ENCODE measurements around the gene TMEM196.

Gene TMEM196

DNA sequence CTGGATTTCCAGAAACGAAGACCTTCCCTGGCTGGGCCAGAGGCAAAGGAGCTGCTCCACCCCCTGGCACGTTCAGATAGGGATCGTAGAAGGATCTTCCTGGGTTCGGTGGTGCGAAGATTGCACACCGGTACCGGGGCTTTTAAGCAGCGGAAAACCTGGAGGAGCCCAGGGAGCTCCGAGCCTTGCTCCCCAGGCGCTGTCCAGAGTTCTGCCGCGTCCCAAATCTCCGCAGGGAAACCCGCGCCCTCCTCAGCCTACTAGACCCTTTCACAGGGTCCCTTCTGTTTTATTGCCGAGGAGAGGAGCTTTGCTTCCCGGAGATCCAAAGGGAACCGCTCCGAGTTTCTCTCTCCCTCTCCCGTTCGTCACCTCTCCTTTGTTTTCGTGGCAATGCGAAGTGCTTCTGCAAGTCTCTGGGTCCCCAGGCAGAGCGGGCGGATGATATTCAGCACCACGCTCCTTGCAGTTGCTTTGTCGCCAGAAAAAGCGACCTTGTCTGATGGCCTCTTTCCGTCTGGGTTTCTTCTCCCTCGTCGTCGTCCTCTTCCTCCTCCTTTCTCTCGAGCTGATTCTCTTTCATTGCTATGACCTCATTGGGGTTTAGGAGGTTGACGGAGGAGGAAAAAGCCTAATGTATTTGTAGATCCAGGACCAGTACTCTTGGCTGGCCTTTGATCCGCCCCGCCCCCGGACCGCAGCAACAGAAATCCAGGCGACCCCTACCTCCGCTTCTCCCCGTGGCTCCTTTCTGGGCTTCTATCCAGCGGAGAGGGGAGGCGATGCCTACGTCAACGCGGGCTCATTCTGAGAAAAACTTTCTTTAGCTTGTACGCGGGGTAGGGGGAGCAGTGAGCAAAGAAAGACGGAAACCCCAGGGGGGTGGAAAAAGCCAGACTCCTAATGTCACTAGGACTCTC lies at the start of gene TMEM196:
Gene TMEM196, minus strand, starts transcription at position 777 of the 920 bp plus-strand sequence. CDS start 921 bp downstream, outside the sequence.
- DNase-seq (ENCODE audit: low read depth in 2 of 2, low spot score in 1 of 2), result no peak

DNA sequence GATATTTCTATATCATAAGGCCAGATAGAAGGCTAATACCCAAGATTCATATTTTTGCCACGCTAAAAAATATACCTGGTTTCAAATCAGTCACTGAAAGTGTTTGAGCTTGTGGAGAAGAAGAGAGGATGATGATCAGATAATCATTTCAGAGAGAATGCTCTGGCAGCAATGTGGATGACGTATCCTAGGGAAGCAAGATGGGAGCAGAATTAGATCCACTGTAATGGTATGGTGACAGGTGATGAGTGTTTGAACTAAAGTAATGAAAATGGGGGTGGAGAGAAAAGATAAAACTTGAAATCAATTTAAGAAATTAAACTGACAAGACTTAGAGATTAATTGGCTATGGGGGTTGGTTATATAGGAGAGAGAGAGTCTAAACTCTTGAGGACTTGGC lies 42.7 kb upstream of the TMEM196 start:
- DNase-seq (ENCODE audit: low read depth in 2 of 2, low spot score in 1 of 2), result no peak

DNA sequence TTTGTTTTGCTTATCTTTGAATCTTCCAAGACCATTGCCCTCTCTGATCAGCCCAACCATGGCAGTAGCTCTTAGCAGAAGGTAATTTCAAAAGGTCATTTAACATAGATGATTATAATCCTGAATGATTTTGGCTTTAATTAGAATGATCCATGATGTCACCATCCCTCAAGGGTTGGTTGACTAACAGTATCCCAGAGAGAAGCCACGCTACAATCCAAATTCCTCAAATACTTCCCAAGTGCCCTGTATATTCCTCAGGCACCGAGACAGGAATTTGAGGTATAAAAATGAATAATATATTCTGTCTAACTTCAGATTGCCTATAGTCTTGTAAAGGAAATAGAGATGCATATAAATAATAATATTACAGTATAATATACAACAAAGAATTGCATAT lies 42.1 kb upstream of the TMEM196 start:
- no peak for DNase-seq (ENCODE audit: low read depth in 2 of 2, low spot score in 1 of 2)

DNA sequence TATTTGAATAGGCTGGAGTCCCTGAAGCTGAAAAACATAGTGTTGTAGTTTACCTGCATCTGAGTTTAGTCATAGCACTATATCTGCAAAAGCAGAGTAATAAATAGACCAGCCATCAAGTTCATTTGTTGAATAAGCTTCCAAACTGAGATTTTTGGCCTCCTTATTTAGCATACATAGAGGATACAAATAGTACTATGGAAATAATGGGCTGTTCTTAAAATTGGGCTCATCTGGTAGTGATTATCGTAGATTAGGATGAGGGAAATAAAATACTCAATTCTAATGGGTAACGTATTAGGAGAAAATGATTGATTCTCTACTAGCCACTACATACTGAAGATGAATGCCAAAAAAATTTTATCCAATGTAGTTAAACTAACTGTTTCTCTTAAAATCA lies 41.4 kb upstream of the TMEM196 start:
- DNase-seq (ENCODE audit: low read depth in 2 of 2, low spot score in 1 of 2), result no peak

DNA sequence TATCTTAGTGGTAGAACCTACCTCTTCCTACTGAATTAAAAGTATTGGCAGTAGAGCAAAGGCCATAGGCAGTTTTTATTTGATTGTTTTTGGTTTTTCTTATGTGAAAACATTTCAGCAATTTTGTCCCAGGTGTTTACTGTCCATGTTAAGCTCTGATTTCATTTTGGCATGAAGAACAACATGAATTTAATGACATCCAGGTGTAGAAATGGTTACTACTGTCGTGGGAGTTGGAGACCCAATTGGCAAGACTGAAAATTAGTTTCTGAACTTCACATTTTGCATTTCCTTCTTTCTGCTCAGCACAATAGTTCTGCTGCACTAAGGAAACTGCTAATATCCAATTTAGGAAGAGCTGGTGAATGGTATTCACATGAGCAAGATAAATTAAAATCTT lies 38.0 kb upstream of the TMEM196 start:
- DNase-seq (ENCODE audit: low read depth in 2 of 2, low spot score in 1 of 2), result no peak

GRCh38 chr7:19798986-19799385 lies 25.6 kb upstream of the TMEM196 start:
- DNase-seq (ENCODE audit: low read depth in 2 of 2, low spot score in 1 of 2), result no peak

GRCh38 chr7:19783541-19783940 lies 10.1 kb upstream of the TMEM196 start:
- DNase-seq (ENCODE audit: low read depth in 2 of 2, low spot score in 1 of 2), result no peak

- DNase-seq (ENCODE audit: low read depth in 2 of 2, low spot score in 1 of 2), result no peak
Observed at GRCh38 chr7:19776981-19777380, 3.6 kb upstream of the TMEM196 start.

- DNase-seq (ENCODE audit: low read depth in 2 of 2, low spot score in 1 of 2), result no peak
Observed at GRCh38 chr7:19775578-19775977, 2.2 kb upstream of the TMEM196 start.

DNA sequence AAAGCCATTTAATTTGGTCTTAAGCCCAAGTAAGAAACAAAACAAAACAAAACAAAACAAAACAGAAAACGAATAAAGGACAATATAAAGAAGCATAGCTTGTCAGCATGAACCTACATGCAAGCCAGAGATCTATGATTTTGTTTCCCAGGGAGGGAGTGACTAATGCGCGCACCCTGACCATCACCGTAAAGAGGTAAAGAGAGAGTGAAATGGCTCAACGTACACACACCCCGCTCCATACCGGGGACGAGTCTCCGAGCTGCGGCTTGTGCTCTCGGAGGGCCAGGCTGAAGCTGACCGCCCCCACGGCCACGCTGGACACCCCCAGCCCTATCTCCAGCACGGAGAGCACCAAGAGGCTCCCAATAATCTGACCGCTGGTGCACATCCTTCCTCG lies 1.1 kb downstream of the TMEM196 start:
- DNase-seq (ENCODE audit: low read depth in 2 of 2, low spot score in 1 of 2), result no peak

DNA sequence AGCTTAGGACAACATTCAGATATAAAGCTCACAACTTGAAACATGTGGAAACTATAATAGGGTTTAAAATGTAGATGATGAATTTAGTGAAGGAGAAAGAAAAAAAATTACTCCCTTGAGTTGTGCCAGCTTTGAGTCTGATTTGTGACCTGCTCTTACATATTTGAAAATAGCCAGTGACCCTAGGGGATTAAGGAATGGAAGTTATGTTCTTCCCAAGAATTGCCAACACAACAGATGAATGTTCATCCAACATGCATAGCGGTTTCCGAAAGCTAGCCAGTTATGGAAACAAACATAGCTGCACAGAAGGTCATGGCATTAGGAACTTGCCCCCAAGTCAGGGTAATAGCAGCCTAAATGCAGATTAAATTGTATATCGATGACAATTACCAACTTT lies 10.8 kb downstream of the TMEM196 start:
- no peak for DNase-seq (ENCODE audit: low read depth in 2 of 2, low spot score in 1 of 2)

GRCh38 chr7:19754521-19755116 lies 18.8 kb downstream of the TMEM196 start:
- DNase-seq (ENCODE audit: low read depth in 2 of 2, low spot score in 1 of 2), result no peak

- no peak for DNase-seq (ENCODE audit: low read depth in 2 of 2, low spot score in 1 of 2)
Observed at GRCh38 chr7:19752020-19752419, 21.4 kb downstream of the TMEM196 start.

DNA sequence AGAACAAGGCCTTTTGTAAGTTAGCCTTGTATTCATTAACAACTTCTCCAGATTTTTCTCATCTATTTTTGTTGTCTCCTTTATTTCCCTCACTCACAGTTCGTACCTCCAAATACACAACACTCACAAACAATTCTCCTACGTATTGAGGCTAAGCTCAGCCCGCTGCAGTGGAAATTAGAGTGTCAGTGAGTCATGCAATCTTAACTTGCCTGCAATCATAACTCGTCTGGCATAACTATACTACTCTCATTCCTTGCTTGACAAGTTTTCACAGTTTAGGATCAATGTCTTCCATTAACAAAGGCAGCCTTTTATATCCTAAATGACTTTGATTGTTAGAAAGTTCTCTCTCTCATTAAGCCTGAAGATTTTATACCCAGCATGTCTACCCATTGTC lies 23.8 kb downstream of the TMEM196 start:
- DNase-seq (ENCODE audit: low read depth in 2 of 2, low spot score in 1 of 2), result no peak

DNA sequence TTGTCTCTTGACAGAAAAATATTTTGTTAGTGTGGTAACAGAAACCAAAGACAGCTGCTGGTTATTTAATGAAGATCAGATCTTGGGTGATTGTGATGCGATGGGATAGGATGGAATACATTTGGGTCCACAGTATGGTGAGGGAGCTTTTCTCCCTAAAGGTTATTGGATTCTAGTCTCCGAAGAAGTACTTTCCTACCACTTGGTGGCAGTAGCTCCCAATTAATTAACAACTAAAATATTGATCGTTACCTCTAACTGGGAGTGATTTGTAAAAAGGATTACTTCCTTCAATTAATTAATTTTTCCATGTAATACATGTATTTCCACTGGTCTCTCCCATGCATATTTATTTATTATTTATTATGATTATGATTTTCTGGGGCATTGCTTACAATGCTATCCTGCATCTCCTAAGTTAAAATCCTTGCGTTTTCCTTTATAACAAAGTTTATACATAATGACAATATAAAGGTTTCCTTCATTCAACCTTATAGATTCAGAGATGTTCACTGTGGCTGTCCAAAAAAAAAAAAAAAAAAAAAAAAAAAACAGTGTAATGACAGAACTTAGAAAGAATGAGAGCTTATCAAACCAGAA lies 25.6 kb downstream of the TMEM196 start:
- DNase-seq (ENCODE audit: low read depth in 2 of 2, low spot score in 1 of 2), result no peak

DNA sequence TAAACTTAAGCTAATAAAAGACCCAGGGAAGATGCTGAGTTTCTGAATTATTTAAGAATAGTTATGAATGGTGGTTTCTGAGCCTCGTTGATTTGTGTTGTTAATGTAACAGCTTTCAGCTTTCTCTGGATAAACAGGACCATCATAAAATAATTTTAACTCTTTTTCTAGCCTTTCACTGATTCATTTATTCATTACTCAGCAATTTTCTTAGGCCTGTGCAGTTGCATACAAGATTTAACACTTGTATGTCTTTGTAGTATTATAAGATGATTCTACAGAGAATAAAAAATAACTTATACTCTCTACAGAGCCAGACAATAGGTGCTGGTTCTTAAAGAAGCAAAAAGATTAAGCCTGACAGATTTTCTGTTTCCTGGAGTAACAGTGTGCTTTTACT lies 29.3 kb downstream of the TMEM196 start:
- DNase-seq (ENCODE audit: low read depth in 2 of 2, low spot score in 1 of 2), result no peak

DNA sequence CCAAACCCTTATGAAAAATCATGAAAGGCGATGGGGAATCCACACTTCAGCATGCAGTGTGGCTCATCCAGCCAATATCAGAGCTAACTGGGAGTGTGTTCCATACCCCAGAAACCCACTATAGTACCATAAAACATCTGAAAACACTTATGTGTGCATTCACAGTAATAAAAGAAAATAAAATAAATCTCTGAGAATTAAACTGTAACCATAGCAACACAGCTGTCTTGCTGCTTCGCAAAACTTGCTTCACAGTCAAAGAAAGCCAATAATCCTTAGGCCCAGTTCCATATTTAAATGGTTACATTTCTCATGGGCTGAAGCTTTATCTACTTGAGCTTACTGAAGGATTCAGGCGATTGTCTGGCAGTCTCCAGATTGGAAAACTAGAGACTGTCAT lies 44.7 kb downstream of the TMEM196 start:
- DNase-seq (ENCODE audit: low read depth in 2 of 2, low spot score in 1 of 2), result no peak

DNA sequence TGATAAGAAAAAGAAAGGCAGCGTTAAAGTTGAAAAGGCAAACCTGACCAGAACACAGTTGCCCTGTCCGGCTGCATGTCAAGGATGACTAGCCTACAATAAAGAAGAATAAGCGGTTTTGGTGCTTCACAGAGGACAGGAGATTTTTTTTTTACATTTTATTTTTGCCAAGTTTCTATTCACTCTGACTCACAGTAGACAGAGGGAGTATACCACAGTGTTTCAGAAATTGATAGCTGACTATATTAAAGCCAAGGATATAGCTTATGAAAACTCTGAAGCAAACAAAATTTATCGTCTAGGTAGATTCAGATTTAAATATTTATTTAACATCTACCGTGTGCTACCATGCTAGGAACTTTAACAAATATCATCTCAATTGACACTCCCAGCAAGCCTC lies 47.6 kb downstream of the TMEM196 start:
- no peak for DNase-seq (ENCODE audit: low read depth in 2 of 2, low spot score in 1 of 2)

GRCh38 chr7:19715499-19715898 lies 57.9 kb downstream of the TMEM196 start:
- no peak for DNase-seq (ENCODE audit: low read depth in 2 of 2, low spot score in 1 of 2)

DNA sequence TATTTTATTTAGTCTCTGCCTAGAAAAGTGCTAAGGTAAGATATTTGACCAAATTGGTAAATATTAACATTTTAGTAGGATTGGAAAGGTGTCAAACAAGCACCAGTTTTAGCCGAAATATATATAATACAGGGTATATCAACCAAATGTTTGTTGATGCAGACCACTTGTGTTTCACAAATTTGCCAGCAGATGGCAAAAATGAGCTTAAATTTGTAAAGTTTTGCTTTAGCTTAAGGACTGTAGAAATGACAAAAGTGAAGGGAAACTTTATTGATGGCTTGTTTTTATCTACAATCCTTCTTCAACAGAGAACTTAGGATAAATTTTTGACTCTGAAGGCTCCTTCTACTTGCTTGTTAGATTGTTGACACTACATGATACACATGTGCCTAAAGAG lies 59.7 kb downstream of the TMEM196 start:
- DNase-seq (ENCODE audit: low read depth in 2 of 2, low spot score in 1 of 2), result peak in 1 of 2 donors; percentile 9

- DNase-seq (ENCODE audit: low read depth in 2 of 2, low spot score in 1 of 2), result no peak
Observed at GRCh38 chr7:19709249-19709578, 64.2 kb downstream of the TMEM196 start.
